Adrenal gland (tissue), 5 donors: ENCODE measurements around the gene MUC21.

ENCODE experiments used
- POLR2A ChIP-seq, 2 donors: fragments of 450-650 bp; IDR thresholded peaks; one replicate each; pipeline ENCODE4 v1.6.1; 2017; ENCODE audit warnings: antibody characterized with exemption in 2 of 2, mild to moderate bottlenecking in 2 of 2, moderate library complexity in 1 of 2
- TF ChIP-seq, protein P1 (sequence below), 6 experiments: fragments of 450-650 bp in 4 of 6; fragments of 200-600 bp in 2 of 6; sonication (generic) in 1 of 6; IDR thresholded peaks; 1 replicate in 5 of 6; 2 replicates in 1 of 6; pipeline versions ENCODE4 v1.5.1 to v1.8.0; 2016 to 2021; ENCODE audit warnings: antibody characterized with exemption in 6 of 6, mild to moderate bottlenecking in 2 of 6, moderate library complexity in 1 of 6
- donor health status: DM: no; HTN: no; CAD: no.

DNA sequence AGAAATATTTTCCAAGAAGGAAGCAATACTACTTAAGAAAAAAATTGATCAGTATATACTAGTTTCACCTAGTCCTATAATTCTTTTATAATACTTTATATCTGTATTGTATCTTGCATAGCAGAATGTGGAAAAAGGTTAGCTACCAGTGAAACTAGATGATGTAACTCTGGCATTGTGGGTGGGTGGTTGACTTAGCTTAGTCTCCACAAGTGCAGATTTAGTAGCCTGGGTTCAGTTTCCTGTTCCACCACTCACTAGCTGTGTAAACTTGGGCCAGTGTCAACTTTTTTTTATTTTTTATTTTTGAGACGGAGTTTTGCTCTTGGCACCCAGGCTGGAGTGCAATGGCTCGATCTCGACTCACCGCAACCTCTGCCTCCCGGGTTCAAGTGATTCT is 2.0 kb downstream of the MUC21 start:
- TF ChIP-seq, protein P1, sequence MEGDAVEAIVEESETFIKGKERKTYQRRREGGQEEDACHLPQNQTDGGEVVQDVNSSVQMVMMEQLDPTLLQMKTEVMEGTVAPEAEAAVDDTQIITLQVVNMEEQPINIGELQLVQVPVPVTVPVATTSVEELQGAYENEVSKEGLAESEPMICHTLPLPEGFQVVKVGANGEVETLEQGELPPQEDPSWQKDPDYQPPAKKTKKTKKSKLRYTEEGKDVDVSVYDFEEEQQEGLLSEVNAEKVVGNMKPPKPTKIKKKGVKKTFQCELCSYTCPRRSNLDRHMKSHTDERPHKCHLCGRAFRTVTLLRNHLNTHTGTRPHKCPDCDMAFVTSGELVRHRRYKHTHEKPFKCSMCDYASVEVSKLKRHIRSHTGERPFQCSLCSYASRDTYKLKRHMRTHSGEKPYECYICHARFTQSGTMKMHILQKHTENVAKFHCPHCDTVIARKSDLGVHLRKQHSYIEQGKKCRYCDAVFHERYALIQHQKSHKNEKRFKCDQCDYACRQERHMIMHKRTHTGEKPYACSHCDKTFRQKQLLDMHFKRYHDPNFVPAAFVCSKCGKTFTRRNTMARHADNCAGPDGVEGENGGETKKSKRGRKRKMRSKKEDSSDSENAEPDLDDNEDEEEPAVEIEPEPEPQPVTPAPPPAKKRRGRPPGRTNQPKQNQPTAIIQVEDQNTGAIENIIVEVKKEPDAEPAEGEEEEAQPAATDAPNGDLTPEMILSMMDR (IDR thresholded peaks at IDR 0.05): no peak
- no peak for TF ChIP-seq POLR2A (IDR thresholded peaks at IDR 0.05)
